K562 (cell line): ENCODE results near the gene RNH1. TPM values are rescaled to one million over a fixed set of nuclear protein-coding genes. Genes with fewer than 3 reads are reported as not detected.

Experiments
- ATF1 ChIP-seq, 2 experiments: fragments of 450-650 bp in 1 of 2; IDR thresholded peaks; 2 replicates each; pipeline ENCODE4 v1.6.1; 2016; ENCODE audit warnings: missing compliant biosample characterization in 1 of 2, missing genetic modification characterization in 1 of 2
- BCOR ChIP-seq: fragments of 450-650 bp; IDR thresholded peaks from 2 replicates; pipeline ENCODE4 v1.6.1; 2016
- CXXC5 ChIP-seq: fragments of 250-450 bp; sonication (Bioruptor Pico); IDR thresholded peaks from 2 replicates; pipeline ENCODE4 v1.8.0; 2022; ENCODE audit warnings: inconsistent platforms, mild to moderate bottlenecking, moderate library complexity
- EHMT2 ChIP-seq: fragments of 450-650 bp; IDR thresholded peaks from 2 replicates; pipeline ENCODE4 v1.6.1; 2018; ENCODE audit warnings: antibody characterized with exemption
- FOSL1 ChIP-seq: fragments of 200-800 bp; sonication (Bioruptor generic); conservative IDR thresholded peaks from 2 replicates; pipeline ENCODE4 v1.6.1; 2016; ENCODE audit warnings: missing genetic modification characterization, missing compliant biosample characterization
- GABPB2 ChIP-seq: fragments of 250-450 bp; sonication (Bioruptor Pico); conservative IDR thresholded peaks from 2 replicates; pipeline ENCODE4 v1.5.1; 2021; ENCODE audit warnings: mild to moderate bottlenecking
- HMGN3 ChIP-seq: IDR thresholded peaks from 2 replicates; pipeline ENCODE4 v1.6.1; 2011; ENCODE audit warnings: borderline replicate concordance, low read depth, mild to moderate bottlenecking, mixed read lengths, low read length; ENCODE audit not compliant: insufficient read length; ENCODE audit errors: extremely low read depth
- HOMEZ ChIP-seq: fragments of 250-450 bp; sonication (Bioruptor Pico); IDR thresholded peaks from 2 replicates; pipeline ENCODE4 v1.4.0; 2020; ENCODE audit warnings: mild to moderate bottlenecking, moderate library complexity
- IRF9 ChIP-seq: fragments of 450-650 bp; IDR thresholded peaks from 2 replicates; pipeline ENCODE4 v1.6.1; 2016; ENCODE audit warnings: missing biosample characterization, missing genetic modification characterization
- KLF1 ChIP-seq: fragments of 450-650 bp; IDR thresholded peaks from 2 replicates; pipeline ENCODE4 v1.6.1; 2016; ENCODE audit warnings: missing genetic modification characterization, missing compliant biosample characterization
- MCM2 ChIP-seq: fragments of 450-650 bp; IDR thresholded peaks from 2 replicates; pipeline ENCODE4 v1.6.1; 2017; ENCODE audit warnings: low read depth, mild to moderate bottlenecking
- MEF2A ChIP-seq: IDR thresholded peaks from 2 replicates; pipeline ENCODE4 v1.6.1; 2011; ENCODE audit warnings: low read depth, mild to moderate bottlenecking, low read length, moderate library complexity; ENCODE audit not compliant: control insufficient read depth
- MEIS2 ChIP-seq: fragments of 450-650 bp; IDR thresholded peaks from 2 replicates; pipeline ENCODE4 v1.6.1; 2014; ENCODE audit warnings: mild to moderate bottlenecking; ENCODE audit not compliant: partially characterized antibody
- NFYB ChIP-seq: IDR thresholded peaks from 2 replicates; pipeline ENCODE4 v1.6.1; 2011; ENCODE audit warnings: mild to moderate bottlenecking, moderate library complexity; ENCODE audit not compliant: insufficient read length; ENCODE audit errors: extremely low read depth
- PHF21A ChIP-seq: fragments of 450-650 bp; IDR thresholded peaks from 2 replicates; pipeline ENCODE4 v1.6.1; 2017; ENCODE audit warnings: low read depth, borderline replicate concordance
- PPARD ChIP-seq: fragments of 250-450 bp; sonication (Bioruptor Pico); IDR thresholded peaks from 2 replicates; pipeline ENCODE4 v1.8.0; 2022; ENCODE audit warnings: inconsistent platforms, mild to moderate bottlenecking, moderate library complexity
- RBM34 ChIP-seq: fragments of 200-400 bp; formaldehyde crosslinking; IDR thresholded peaks from 2 replicates; pipeline ENCODE4 v1.6.1; 2018; ENCODE audit warnings: low read length, borderline replicate concordance; ENCODE audit not compliant: insufficient read depth
- THAP7 ChIP-seq: fragments of 250-450 bp; sonication (Bioruptor Pico); IDR thresholded peaks from 2 replicates; pipeline ENCODE4 v1.5.0; 2021
- ZNF311 ChIP-seq: fragments of 250-450 bp; sonication (Bioruptor Pico); IDR thresholded peaks from 2 replicates; pipeline ENCODE4 v1.4.0; 2020; ENCODE audit warnings: mild to moderate bottlenecking, moderate library complexity
- ZNF518B ChIP-seq: fragments of 250-450 bp; sonication (Bioruptor Pico); IDR thresholded peaks from 2 replicates; pipeline ENCODE4 v1.5.0; 2021; ENCODE audit warnings: mild to moderate bottlenecking, moderate library complexity
- polyA plus RNA-seq, 8 experiments: library from polyadenylated mRNA; depleted of rRNA in 4 of 8; stranded (reverse) in 5 of 8; unstranded in 3 of 8; fragments of >200 nt; fragmentation: Nextera tagmentation in 2 of 8; fragmentation: Illumina TruSeq in 1 of 8; extraction: Ambion mirVana in 2 of 8; extraction: Trizol in 1 of 8; gene quantifications; 2 replicates each; pipeline versions ENCODE4 v1.2.1 to v1.2.3, GENCODE V29; 2011 to 2014; ENCODE audit warnings: inconsistent platforms in 1 of 8, missing spikeins in 1 of 8
- total RNA-seq, 7 experiments: library from RNA; depleted of rRNA in 6 of 7; stranded (reverse); fragments of >200 nt in 6 of 7; fragmentation: Illumina TruSeq in 2 of 7; extraction: Trizol in 2 of 7; gene quantifications; 2 replicates each; pipeline versions ENCODE4 v1.2.1 to v1.2.3, GENCODE V29; 2011 to 2021; ENCODE audit warnings: low replicate concordance in 1 of 7

The RNH1 gene
- total and polyA plus RNA-seq, 9 of the 15 experiments (the other 6 are each of a cell fraction or from before 2014, with no cell fraction given) = 2.5 to 160 (median 44.3) TPM

- no peak for TF ChIP-seq EHMT2
- no peak for TF ChIP-seq GABPB2
- peak; percentile 2 for TF ChIP-seq MEIS2
- no peak for TF ChIP-seq ZNF311 (CRISPR knock-in tag)
- TF ChIP-seq THAP7 (CRISPR knock-in tag) = no peak
- TF ChIP-seq HMGN3 = peak; percentile 89
- TF ChIP-seq MCM2 = no peak
- peak; percentile 63; the same call in 1 of the 2 replicates for TF ChIP-seq FOSL1 (tag)
- TF ChIP-seq PPARD (CRISPR knock-in tag) = no peak
- no peak for TF ChIP-seq NFYB
- TF ChIP-seq KLF1 = peak; percentile 75
- TF ChIP-seq ATF1 (CRISPR knock-in tag; IDR thresholded peaks at IDR 0.05) = no peak
- peak; percentile 79 for TF ChIP-seq ATF1 (tag; IDR thresholded peaks at IDR 0.05)
- TF ChIP-seq PHF21A = no peak
- peak; percentile 98 for TF ChIP-seq CXXC5 (CRISPR knock-in tag)
- TF ChIP-seq IRF9 (tag) = no peak
- no peak for TF ChIP-seq MEF2A
- TF ChIP-seq ZNF518B = no peak
- 0 out of 2 replicates have a peak, but pooled peaks have one; percentile 29 for TF ChIP-seq HOMEZ (CRISPR knock-in tag)
- no peak for TF ChIP-seq RBM34
- 0 out of 2 replicates have a peak, but pooled peaks have one; percentile 5 for TF ChIP-seq BCOR
Observed at GRCh38 chr11:518463-519202, 11.6 kb upstream of the RNH1 start (continued).
